HG03460 (cell line): ENCODE data around the gene TNS3.
"Not testable (repeated sequence)": the region's sequence is repeated elsewhere in the genome, so short reads cannot be mapped to it uniquely, and the experiment has no call there.

ENCODE experiments used
- ATAC-seq: cut with Tn5 transposase; IDR thresholded peaks from one replicate; pipeline ENCODE4 v1.9.1; 2021; ENCODE audit not compliant: unreplicated experiment

Gene TNS3

DNA sequence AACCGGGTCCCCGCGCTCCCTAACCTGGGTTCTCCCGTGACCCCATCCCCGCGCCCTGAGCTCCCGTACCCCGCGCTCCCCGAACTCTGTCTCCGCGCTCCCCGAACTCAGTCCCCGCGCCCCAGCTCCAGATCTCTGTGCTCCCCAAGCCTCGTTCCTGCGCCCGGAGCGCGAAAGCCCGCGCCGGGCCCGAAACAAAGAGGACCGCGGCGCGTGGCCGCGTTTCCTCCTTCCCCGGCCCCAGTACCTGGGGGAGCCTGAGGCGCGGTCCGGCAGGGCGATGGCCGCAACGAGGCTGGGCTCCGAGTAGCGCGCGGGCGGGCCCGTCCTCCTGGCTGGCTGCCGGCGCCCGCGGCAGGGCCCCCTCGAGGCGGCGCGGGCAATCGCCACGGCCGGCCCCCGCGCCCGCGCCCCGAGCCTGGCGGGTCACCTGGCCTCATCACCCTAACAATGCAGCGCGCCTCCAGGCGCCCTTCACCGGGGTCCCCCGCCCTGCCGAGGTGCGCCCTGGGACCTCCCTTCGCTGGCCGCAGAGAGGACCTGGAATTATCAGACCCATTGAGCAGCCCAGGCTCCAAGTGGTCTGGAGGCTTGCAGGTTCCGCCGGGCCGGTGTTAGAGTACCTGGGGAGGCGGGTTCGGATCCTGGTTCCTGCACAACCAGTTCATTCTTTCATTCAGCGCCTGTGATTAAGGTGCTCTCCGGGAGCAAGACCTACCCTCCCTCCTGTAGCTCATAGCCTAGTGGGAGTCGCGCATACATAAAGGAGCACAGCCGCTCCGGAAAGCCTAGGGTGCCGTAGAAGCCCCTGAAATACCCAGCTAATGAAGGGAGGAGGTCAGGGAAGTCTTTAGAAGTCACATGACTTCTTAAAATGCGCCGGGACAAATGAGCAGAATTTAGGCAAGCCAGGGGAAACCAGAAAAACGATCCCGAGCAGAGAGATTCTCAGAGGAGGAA, at the start of gene TNS3:
TNS3 (minus strand) TSS at position 308 of the 960 bp plus-strand sequence. CDS start 142,475 bp downstream, outside the sequence.
- ATAC-seq, result no peak

DNA sequence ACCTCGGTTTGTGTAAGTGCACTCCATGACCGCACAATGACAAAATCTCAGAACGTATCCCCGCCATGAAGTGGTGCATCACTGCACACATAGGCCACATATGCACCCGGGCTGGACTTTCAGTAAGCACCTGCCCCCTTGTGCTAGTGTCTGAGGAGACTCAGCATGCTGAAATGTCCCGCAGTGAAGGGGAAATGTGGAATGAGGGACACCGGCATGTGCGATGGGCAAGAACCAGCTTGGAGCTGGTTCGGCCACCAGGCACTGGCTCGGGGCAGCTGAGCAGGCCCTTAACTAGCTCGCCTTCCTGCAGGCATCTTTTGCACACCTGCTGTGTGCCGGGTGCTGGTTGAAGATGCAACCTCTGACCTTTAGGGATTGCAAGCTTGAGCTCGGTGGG, 49.8 kb upstream of the TNS3 start:
- ATAC-seq, result no peak

DNA sequence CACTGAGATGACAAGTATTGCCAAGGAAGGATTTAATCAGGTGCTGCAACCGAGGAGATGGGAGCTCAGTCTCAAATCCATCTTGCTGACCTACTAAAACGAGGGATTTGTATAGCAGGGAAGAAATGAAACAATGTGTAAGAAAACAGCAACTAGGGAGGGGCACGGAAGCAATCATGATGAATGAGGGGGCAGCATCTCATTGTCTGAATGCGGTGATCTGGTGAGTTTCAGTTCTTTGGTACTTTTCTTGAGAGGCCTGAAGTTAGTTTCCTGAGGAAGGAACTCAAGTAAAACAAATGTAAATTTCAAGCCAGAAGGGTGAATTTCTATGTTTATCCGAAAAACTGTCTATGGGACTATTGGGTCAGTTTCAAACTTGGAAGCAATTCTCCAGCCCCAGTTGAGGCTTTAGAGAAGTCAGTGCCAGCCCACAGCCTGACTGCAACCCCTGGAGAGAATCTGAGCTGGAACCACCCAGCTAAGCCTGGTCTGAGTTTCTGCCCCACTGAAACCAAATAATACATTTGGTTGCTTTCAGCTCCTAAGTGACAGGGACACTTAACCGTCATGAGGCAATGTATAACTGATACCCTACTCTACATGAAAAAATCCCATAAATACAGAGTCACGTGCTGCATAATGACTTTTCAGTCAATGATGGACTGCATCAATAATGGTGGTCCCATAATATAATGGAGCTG, 45.8 kb upstream of the TNS3 start:
- ATAC-seq, result peak; percentile 78

DNA sequence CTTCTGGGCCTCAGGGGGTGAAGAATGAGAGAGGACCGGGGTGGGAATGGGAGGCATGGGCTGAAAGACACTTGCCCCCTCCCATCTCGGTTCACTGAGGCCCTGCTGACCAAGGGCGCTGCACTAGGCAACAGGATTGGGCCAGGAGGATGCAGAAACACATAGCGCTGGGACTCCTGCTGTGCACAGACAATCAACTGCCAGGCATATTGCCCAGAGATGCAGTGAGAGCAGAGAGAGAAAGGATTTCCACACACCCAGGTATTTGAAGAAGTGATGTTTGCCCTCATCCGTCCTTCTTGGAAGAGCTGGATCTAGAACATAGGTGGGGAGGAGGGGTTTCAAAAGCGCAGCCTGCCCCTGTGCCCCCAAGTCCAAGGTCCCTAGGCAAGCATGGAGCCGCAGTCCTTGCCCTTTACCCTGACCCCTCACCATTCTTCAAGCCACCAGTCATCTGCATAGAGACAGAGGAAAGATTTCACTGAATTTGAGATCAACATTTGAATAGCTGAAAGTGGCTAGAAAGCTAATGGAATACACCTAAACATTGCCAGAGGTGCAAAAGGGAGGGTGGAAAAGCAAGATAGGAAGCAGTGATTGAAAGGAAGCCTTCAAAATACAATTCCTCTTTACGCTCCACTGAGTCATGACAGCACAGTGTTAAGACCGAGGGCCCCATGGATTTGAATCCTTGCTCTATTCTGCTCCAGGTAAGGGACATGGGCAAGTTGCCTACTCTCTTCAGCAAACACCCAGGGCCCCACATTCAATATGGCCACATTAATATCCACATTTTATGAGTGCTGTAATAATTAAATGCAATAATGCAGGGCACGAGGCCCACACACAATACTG, 44.2 kb upstream of the TNS3 start:
- ATAC-seq, result no peak

DNA sequence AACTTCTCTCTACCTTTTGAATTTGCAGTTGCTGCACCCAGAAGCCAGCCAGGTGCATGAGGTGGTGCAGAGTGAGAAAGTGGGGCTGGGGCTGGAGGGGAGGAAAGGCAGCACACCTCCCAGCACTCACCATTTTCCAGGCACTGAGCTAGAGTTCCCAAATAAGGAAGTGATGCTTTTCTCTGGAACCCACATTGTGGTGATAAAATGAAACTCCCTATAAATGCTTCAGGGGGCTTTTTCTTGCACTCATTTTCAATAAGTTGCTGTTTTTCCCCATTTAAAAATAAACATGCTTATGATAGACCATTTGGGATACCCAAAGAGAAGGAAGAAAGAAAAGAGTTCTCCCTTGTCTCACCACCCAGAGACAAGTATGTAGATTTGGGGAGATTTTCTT, 42.8 kb upstream of the TNS3 start:
- ATAC-seq, result no peak

DNA sequence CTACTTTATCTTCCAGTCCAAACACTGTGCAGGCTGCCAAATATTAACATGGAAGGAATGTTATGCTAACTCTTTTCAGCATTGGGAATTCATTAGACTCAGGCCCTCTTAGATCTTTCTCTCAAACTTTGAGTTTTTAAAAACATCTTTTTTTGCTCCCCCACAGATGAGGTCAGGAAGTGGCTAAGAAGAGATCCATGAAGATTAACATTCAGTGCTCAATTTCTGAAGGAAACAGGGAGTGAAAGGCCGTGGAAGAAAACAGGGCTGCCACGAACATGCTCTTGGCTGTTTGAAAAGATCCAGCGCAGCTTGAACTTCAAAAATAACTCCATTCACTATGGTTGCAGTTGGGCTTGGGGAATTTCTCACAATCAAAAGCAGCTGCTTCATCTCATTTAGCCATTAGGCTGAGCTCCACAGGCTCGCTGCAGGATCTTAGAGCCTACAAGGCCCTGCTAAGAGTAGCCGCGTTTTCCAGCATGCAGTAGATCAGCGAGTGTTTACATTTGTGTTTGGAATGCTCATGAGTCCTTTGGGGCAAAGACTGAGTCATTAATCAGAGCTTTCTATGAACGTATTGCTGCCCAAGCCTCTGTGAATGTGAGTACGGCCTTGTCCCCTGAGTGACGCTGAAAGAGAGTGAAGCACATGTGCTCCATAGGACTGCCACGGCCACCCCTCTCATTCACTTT, 41.2 kb upstream of the TNS3 start:
- ATAC-seq, result no peak

DNA sequence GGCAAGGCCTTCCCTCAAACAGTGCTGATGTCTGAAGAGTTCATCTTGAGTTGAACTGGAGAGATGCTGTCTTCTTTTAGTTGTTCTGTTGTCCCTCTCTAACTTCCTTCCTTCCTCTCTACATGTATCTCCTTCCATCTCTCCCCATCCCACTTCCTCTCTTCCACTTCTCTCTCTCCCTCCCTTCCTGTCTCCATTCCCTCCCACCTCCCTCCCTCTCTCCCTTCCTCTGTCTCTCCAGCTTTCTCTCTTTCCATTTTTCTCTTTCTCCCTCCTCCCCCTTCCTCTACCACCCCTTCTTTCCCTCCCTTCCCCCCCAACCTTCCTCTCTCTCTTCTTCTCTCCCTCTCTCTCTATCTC, 40.7 kb upstream of the TNS3 start:
- ATAC-seq, result no peak

DNA sequence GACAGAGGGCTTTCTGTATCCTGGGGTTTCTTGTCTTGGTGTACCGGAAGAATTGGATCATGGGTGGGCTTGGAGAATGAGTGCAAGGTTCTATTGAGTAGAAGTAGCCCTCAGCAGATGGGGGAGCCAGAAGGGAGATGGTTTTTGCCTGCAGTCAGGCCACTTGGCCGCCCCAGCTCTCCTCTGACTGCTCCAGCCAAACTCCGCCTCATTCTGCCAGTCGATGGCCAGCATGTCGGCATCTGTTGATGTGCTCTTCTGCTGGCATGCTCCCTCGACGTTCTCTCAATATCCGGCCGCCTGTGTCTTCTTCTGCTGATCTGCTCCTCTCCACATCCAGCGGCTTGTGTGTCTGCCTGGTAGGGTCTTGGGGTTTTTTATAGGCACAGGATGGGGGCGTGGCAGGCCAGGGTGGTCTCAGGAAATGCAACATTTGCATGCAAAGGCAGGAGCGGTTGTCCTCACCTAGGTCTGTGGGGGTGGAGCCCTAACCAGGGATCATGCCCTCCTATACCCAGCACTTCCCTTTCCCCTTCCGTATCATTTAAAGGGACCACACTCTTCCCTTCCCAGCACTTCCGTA, 40.2 kb upstream of the TNS3 start:
- no peak for ATAC-seq

DNA sequence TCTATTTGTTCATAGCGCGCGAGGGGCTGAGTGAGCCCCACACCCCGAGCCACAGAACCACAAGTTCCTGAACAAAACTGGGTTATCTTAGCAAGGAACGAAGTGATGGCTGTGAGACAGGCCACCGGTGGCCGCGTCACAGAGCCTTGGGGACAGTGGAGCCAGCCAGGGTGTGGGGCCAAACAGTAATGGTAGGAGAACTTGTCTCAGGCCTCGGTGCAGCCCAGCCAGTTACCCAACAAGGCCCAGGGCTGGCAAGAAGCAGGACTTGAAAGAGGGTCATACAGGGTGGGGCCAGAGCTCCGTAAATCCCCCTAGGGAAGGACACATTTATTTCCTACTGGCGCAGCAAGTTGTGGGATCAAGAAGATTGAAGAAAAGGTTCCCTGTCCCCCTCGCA, 39.4 kb upstream of the TNS3 start:
- no peak for ATAC-seq

DNA sequence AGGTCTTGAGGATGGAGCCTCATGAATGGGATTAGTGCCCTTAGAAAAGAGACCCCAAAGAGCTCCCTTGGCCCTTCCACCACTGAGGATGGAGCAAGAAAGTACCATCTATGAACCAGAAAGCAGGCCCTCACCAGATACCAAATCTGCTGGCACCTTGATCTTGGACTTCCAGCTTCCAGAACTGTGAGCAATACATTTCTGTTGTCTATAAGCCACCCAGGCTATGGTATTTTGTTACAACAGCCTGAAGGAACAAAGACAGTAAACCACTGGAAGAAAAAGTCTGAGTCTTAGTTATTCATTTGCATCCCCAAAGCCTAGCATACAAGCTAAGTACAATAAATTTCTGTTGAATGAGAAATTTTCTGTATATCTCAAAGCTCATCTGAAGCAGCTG, 37.9 kb upstream of the TNS3 start:
- no peak for ATAC-seq

DNA sequence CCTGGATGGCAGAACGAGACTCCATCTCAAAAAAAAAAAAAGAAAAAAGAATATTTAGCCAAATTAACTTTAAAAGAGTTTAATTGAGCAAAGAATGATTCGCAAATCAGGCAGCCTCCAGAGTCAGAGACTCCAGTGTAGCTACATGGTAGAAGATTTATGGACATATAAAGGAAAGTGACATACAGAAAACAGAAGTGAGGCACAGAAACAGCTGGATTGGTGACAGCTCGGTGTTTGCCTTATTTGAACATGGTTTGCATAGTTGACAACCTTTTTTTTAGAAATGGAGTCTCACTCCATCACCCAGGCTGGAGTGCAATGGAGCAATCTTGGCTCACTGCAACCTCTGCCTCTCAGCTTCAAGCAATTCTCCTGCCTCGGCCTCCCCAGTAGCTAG, 35.2 kb upstream of the TNS3 start:
- no peak for ATAC-seq

DNA sequence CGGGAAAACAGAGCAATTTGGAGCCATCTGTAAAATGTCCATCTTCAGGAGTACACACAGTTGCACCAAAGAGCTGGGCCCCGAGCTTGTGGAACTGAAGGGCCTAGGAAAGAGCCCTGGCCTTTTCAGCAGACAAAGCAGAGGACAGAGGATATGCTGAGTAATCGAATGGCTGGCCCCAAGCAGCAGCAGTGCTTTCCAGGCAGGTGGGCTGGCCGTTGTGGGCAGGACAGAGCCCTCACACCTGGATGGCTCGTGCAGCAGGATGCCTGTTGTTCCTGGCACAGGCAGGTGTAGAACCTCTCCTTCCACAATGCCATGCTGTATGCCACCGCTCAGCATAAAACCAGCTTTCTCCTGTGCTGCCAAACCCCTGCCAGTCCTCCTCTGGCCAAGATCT, 32.5 kb upstream of the TNS3 start:
- no peak for ATAC-seq

DNA sequence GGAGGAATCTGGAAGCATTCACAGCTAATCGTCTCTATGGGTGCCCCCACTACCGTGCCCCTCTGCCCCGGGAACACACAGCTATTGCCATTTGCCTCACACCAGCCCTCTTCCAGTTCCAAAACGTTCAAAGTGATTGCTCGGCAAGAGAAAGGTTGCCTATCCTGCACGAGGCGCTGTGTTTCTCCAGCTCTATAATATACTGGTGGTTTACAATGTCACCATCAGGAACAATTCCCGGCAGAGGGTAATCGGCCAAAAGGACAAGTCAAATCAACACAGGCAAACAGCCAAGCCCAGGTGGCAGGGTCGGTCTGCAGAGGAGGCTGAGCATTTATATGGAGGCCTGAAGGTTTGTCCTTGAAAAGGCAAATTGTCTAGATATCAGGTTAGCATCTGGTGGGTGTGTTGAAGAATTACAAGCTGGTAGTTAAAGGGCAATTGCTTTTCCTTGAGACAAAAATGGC, 29.2 kb upstream of the TNS3 start:
- ATAC-seq, result no peak

DNA sequence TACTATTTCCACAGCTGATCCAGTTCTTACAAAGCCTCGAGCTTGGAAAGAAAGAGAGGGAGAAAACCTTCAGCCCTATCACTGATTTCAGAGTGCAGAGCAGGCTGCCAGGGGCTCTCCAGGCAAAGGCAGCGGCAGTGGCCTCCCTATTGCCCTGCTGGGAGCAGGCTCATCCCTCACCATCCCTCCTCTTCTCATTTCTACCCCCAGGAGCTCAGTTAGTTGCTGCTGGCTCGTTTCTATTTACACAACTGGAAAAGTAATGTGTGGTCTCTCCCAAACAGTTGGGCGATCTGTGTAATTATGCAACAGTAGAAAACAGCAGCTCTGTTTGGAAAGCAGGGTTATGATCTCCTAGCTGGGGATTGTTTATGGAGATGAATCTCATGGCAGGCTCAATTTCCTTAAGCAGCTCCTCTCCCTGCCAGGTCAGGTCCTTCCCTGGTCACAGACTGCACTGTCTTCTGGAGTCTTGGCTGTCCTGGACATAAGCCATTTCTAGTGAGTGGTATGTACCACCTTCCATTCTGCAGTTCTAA, 28.7 kb upstream of the TNS3 start:
- ATAC-seq, result no peak

DNA sequence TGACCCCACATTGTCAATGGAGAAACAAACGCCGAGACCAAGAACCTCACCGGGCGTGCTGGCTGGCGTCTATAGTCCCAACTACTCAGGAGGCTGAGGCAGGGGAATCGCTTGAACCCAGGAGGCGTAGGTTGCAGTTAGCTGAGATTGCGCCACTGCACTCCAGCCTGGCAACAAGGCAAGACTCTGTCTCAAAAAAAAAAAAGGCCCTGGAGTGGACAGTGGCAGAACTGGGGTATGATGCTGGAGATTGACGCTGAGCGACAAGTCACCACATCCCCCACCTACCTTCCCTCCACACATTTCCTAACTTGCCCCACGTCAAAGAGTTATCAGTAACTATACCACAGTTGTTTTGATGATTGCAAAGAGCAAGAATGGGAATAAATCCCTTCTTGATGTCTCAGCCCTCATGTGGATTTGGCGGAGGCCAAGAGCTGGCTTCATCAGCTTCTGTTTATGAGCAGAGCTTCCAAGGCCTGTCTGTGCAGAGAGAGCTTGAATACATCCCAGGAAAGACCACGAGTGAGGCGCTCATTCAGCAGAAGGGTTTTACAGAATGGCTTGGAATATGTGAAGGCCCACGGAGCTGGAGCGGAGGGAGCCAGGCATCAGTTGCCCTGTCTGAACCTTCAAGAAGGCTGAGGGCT, 28.0 kb upstream of the TNS3 start:
- no peak for ATAC-seq

DNA sequence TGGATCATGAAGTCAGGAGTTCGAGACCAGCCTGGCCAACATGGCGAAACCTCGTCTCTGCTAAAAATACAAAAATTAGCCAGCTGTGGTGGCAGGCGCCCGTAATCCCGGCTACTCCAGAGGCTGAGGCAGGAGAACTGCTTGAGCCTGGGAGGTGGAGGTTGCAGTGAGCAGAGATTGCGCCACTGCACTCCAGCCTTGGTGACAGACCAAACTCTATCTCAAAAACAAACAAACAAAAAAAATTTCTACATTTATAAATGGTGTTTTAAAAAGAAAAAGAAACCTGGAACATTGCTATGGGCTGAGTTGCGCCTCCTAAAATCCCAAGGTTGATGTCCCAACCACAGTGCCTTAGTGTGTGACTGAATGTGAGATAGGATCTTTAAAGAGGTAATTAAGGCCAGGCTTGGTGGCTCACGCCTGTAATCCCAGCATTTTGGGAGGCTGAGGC, 24.7 kb upstream of the TNS3 start:
- not testable (repeated sequence) for ATAC-seq

DNA sequence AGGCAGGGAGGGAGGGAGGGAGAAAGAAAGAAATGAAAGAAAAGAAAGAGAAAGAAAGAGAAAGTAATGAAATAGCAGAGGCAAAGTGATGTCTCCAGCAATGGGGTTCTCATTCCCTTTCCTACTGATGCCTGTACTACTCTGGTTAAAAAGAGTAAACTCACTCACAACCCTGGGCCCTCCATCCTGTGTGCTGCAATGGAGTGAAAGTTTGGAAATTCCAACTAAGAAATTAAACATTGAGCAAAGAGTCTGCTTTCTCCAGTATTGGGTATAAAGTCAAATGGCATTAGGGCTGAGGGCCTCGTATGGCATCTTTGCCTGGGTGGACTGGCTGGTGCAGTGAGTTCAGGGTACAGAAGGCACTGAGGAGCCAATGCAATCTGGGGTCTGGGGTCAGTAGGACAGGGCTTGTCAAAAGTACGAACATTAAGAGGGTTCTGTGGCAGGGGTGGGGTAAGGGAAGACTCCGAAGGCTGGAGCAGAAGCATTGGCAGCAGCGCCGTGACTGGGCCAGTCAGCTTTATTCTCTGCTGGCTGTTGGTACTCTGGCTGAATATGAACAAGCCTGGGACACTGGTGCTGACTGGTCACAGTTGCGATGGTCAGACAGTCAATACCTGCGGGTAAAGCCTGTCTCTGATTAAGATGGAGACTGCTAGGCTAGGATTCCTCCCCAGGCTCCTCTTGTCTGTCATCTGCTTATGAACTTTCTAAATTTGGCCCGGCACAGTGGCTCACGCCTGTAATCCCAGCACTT, 24.1 kb upstream of the TNS3 start:
- no peak for ATAC-seq

DNA sequence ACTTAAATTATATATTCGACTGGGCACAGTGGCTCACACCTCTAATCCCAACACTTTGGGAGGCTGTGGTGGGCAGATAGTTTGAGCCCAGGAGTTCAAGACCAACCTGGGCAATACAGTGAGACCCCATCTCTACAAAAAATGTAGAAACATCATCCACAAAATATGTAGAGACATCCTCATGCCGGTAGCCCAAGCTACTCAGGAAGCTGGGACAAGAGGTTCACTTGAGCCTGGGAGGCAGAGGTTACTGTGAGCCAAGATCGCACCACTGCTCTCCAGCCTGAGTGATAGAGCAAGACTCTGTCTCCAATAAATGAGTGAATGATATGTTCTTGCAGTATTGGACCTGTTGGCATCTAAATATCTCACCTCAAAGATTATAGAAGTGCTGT, 22.6 kb upstream of the TNS3 start:
- no peak for ATAC-seq
